Non-pigmented ciliary epithelial cell (primary cell): ENCODE results near the gene USP24.
"Not testable (repeated sequence)": the region's sequence is repeated elsewhere in the genome, so short reads cannot be mapped to it uniquely, and the experiment has no call there.

Source experiments
- DNase-seq: peaks from one replicate; pipeline ENCODE4 v3.0.0-alpha.2; 2010; ENCODE audit warnings: low read depth

The USP24 gene

DNA sequence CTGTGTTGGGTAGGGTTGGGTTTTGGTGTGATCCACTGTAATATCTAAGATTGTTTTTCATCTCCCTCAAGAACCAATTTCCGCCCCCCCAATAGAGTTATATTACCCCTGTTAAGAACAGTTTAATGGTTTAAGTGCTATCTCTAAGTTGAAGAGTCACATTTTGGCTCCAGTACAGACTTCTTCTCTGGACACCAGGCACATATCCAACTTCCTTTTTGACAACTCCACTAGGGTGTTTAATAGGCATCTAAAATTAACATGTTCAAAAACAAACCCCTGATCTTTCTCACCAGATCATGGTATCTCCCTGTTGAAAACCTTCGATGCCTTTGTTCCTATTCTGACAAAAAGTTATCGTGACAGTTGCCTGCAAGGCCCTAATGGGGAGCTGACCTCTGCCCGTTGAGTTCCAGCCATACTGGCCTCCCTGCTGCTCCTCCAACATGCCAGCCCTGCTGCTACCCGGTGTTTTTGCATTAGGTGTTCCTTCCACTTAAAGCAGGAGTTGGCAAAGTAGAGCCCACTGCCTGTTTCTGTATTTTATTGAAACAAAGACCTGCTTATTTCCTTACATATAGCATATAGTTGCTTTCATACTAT is 18.6 kb downstream of the USP24 start:
- no peak for DNase-seq

GRCh38 chr1:55195521-55196233 is 19.5 kb downstream of the USP24 start:
- DNase-seq, result no peak

DNA sequence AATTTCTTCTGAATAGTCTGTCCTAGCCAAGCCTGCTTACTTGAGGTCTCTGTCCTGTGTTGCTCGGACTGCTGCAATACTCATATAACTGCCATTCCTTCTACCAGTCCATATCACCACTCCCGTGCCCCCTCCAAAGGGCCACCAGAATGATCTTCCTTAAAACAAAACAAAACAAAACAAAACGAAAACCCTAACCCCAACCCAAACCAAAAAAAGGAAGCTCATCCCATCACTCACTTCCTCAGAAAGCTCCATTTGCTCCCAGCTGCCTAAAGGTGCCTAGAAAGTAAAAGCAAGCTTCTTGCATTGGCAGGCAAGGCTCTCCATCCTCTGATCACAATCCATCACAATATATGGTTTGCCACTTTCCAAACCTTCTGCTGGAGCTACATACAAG is 20.3 kb downstream of the USP24 start:
- DNase-seq, result no peak

GRCh38 chr1:55192093-55192492 is 23.1 kb downstream of the USP24 start:
- DNase-seq, result no peak

GRCh38 chr1:55191219-55191952 is 23.8 kb downstream of the USP24 start:
- DNase-seq, result not testable (repeated sequence)

- DNase-seq, result no peak
Observed at GRCh38 chr1:55190109-55190508, 25.1 kb downstream of the USP24 start.

GRCh38 chr1:55188909-55189308 is 26.3 kb downstream of the USP24 start:
- DNase-seq, result no peak

GRCh38 chr1:55185832-55186231 is 29.3 kb downstream of the USP24 start:
- DNase-seq, result no peak

DNA sequence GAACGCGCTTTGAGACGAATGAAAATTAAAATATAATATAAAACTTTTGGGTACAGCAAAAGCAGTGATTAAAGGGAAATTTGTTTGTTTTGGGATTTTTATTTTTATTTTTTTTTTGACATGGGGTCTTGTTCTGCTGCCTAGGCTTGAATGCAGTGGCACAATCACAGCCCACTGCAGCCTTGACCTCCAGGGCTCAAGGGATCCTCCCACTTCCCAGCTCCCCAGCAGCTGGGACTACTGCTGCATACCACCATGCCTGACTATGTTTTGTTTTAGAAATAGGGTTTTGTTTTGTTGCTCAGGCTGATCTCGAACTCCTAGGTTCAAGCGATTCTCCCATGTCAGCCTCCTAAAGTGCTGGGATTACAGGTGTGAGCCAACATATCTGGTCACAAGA is 30.3 kb downstream of the USP24 start:
- DNase-seq, result no peak

GRCh38 chr1:55181666-55182065 is 33.5 kb downstream of the USP24 start:
- DNase-seq, result no peak

GRCh38 chr1:55180075-55180670 is 35.0 kb downstream of the USP24 start:
- DNase-seq, result no peak

- no peak for DNase-seq
Observed at GRCh38 chr1:55179177-55179835, 35.9 kb downstream of the USP24 start.

DNA sequence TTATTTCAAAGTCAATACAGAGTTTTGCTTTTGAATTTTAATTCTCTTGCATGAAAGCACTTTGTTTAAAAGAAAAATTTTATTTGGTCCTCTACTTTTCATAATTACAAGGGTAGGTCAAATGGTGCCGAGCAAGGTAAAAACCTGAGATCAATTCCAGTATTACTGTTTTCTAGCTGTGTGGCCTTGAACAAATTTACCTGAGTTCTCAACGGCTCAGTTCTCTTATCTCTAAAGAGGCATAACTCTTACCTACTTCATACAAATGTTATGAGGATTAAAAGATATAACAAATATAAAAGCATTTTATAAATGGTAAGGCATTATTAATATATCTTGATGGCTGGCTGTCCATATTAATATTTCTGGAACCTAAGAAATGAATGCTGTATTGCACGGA is 42.5 kb downstream of the USP24 start:
- DNase-seq, result no peak

- no peak for DNase-seq
Observed at GRCh38 chr1:55172272-55172671, 42.9 kb downstream of the USP24 start.

- no peak for DNase-seq
Observed at GRCh38 chr1:55171694-55172093, 43.5 kb downstream of the USP24 start.

DNA sequence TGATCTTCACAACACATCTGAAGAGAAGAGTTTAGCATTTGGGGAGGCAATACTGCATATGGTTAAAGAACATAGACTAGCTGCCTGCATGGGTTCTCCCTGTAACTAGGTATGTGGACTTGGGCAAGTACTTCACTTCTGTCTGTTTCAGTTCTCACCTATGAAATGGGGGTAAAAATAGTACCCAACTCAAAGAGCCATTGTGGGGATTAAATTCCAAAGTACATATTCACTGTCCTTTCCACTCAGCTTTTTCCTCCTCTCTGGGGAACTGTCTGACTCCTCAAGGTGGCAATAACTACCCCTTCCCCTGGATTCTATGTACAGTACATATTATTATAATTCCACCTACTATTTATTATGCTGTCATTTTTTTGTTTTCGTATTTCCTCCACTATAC is 44.7 kb downstream of the USP24 start:
- DNase-seq, result no peak

GRCh38 chr1:55169126-55169525 is 46.0 kb downstream of the USP24 start:
- DNase-seq, result no peak

- no peak for DNase-seq
Observed at GRCh38 chr1:55168353-55168752, 46.8 kb downstream of the USP24 start.

GRCh38 chr1:55167224-55167871 is 47.8 kb downstream of the USP24 start:
- no peak for DNase-seq

DNA sequence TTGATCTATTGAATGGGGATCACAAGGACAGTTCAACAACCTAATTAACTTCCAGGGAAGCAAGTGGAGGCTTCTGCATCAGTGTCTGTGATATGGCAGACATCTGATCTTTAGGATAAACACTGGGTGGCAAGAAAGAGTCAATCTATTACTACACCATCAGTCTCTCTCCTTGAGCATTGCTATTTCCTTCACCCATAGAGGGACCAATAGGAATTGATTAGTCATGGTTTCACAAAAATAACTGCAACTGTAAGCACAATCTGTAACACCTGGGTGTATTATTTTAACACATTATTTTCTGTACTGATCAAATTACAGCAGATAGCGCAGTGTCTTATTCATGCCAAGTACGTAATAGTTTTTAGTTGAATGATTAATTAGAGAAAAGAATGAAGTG is 50.3 kb downstream of the USP24 start:
- no peak for DNase-seq

GRCh38 chr1:55159571-55159970 is 55.6 kb downstream of the USP24 start:
- DNase-seq, result no peak

GRCh38 chr1:55156608-55157007 is 58.6 kb downstream of the USP24 start:
- DNase-seq, result no peak
